AG04450 (cell line): ENCODE measurements around the gene FKBP7. TPM values are rescaled to one million over a fixed set of nuclear protein-coding genes. Genes with fewer than 3 reads are reported as not detected.

ENCODE experiments used
- CTCF ChIA-PET: fragments of 300-600, 350-600 bp; formaldehyde crosslinking; extraction: SDS; loops from one replicate; lab custom pipeline; 2022; ENCODE audit warnings: antibody characterized with exemption, inconsistent platforms; lab: Charles Lee
- POLR2A ChIA-PET: fragments of 350-600 bp; formaldehyde crosslinking; extraction: SDS; loops from one replicate; lab custom pipeline; 2021; ENCODE audit warnings: antibody characterized with exemption, inconsistent platforms; lab: Yijun Ruan, JAX
- DNase-seq: peaks from one replicate; pipeline ENCODE4 v3.0.0-alpha.2; 2011; ENCODE audit warnings: low read depth, low spot score
- H3K27ac ChIP-seq: one replicate; pipeline ENCODE4 v1.5.1; 2012; ENCODE audit warnings: low read depth, low read length, control low read depth
- H3K27me3 ChIP-seq: one replicate; pipeline ENCODE4 v1.6.0; 2012; ENCODE audit warnings: low read length; ENCODE audit not compliant: control insufficient read depth, insufficient read depth
- H3K4me3 ChIP-seq: 2 replicates; pipeline ENCODE4 v1.5.1; 2011; ENCODE audit warnings: mild to moderate bottlenecking, low read depth, low read length, control low read depth
- H3K9me3 ChIP-seq: 2 replicates; pipeline ENCODE4 v1.5.1; 2012; ENCODE audit warnings: low read length; ENCODE audit not compliant: control insufficient read depth, insufficient read depth
- CTCF ChIP-seq: IDR thresholded peaks from 2 replicates; pipeline ENCODE4 v1.5.1; 2011; ENCODE audit warnings: low read depth, low read length, control low read depth, inconsistent platforms
- polyA plus RNA-seq: library from polyadenylated mRNA; depleted of rRNA; stranded (reverse); fragments of >200 nt; gene quantifications from 2 replicates; pipeline ENCODE4 v1.2.3, GENCODE V29; 2011

The FKBP7 gene
- polyA plus RNA-seq, 1 experiment: 162 TPM

- ChIA-PET POLR2A (no interaction called here), CTCF (interaction anchor here (2.4 kb wide), 1 partner anchor 83 kb away, joined by 6 read pairs; no protein-coding TSS in a partner anchor)
- no peak overlapping the region for H3K4me3 ChIP-seq
- no peak for DNase-seq
- TF ChIP-seq CTCF: no peak
- H3K27ac ChIP-seq: no peak overlapping the region
- H3K9me3 ChIP-seq: no peaks in the 10 kb centered on the region
- H3K27me3 ChIP-seq: no peaks in the 10 kb centered on the region
These were observed 19.7 kb upstream of the FKBP7 start for GRCh38 chr2:178498137-178498536.

- DNase-seq: no peak
- H3K9me3 ChIP-seq: no peaks in the 10 kb centered on the region
- ChIA-PET POLR2A (no interaction called here), CTCF (interaction anchor here (2.4 kb wide), 1 partner anchor 81 kb away, joined by 6 read pairs; no protein-coding TSS in a partner anchor)
- no peaks in the 10 kb centered on the region for H3K27me3 ChIP-seq
- H3K4me3 ChIP-seq: no peak overlapping the region
- no peak for TF ChIP-seq CTCF
- H3K27ac ChIP-seq: no peak overlapping the region
These were observed 17.6 kb upstream of the FKBP7 start for GRCh38 chr2:178496049-178496448.

GRCh38 chr2:178491612-178492011, 13.2 kb upstream of the FKBP7 start:
- no peak for DNase-seq

GRCh38 chr2:178485356-178485755, 7.0 kb upstream of the FKBP7 start:
- no peak for DNase-seq
- CTCF ChIA-PET: interaction anchor here (0.6 kb wide), 1 partner anchor 374 kb away, joined by 3 read pairs; no protein-coding TSS in a partner anchor
- Histone ChIP-seq H3K27me3 (no peaks in the 10 kb centered on the region), H3K9me3 (no peaks in the 10 kb centered on the region), H3K27ac (no peak overlapping the region), H3K4me3 (no peak overlapping the region)
- POLR2A ChIA-PET: no interaction called here
- TF ChIP-seq CTCF: no peak

More at GRCh38 chr2:178491612-178492011, 13.2 kb upstream of the FKBP7 start:
- H3K27ac ChIP-seq: no peak overlapping the region
- H3K9me3 ChIP-seq: no peaks in the 10 kb centered on the region
- H3K4me3 ChIP-seq: no peak overlapping the region
- ChIA-PET POLR2A (no interaction called here), CTCF (interaction anchor here (0.6 to 1.0 kb wide), 2 partner anchors 10 to 12 kb away, joined by 3 read pairs; partner anchors contain the start of gene PLEKHA3)
- H3K27me3 ChIP-seq: no peaks in the 10 kb centered on the region
- no peak for TF ChIP-seq CTCF

- ChIA-PET CTCF (interaction anchor here (0.6 kb wide), 1 partner anchor 373 kb away, joined by 3 read pairs; no protein-coding TSS in a partner anchor), POLR2A (no interaction called here)
- no peak for TF ChIP-seq CTCF
- no peak for DNase-seq
- no peaks in the 10 kb centered on the region for H3K27me3 ChIP-seq
- H3K4me3 ChIP-seq: no peak overlapping the region
- no peak overlapping the region for H3K27ac ChIP-seq
- no peaks in the 10 kb centered on the region for H3K9me3 ChIP-seq
These were observed 6.0 kb upstream of the FKBP7 start for GRCh38 chr2:178484245-178485041.
